ENCODE results near the gene KCNT1. TPM values are rescaled to one million over a fixed set of nuclear protein-coding genes. Genes with fewer than 3 reads are reported as not detected.
A peak's percentile ranks its signal among the peaks of the same experiment; 100 is the strongest.
"Not testable (repeated sequence)": the region's sequence is repeated elsewhere in the genome, so short reads cannot be mapped to it uniquely, and the experiment has no call there.

The KCNT1 gene
- polyA plus RNA-seq, 6 donors from 2014 or later = not detected

DNA sequence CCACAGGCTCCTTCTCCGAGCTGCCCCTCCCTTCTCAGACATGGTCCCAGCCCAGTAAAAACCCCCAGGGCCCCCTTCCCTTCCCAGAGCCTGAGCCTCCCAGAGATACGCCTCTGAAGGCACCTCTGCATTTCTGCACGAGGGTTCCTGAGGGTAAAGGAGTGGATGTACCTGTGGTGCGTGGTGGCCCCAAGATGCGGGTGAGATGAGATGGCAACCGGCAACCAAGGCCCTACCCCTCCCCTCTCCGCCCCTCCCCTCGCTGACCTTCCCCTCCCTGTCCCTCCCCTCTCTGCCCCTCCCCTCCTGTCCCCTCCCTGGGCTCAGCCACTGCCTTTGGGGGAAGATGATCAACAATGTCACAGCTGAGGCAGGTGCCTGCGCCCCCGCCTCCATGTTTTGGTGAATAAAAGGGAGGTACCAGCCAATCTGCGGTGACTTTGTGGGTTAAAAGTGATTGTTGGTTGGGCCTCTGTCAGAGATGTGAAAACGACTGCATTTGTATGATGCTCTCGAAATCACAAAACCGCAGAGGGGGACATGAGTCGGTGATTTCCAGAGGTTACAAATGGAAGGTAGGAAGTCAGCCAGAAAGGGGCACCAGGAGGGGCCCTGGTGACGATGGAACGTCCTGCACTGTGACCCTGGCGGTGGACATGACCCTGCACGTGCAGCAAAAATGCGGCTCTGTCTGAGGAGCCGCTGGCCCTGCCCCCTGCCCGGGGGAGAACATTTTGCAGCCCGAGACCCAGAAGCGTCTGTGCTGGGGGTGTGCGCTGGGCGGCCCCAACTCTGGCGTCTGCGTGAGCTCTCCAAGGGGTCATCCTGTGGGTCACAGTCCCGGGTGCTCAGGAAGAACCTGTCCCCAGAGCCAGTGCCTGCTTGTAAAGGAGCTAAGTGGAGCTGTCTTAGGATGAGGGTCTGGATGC lies 35.2 kb upstream of the KCNT1 start:
- Mint-ChIP-seq H3K4me3 (no peak overlapping the region), H3K4me1 (no peaks in the 10 kb centered on the region)
- no peak for ATAC-seq (ENCODE audit: low read depth in 2 of 2)

DNA sequence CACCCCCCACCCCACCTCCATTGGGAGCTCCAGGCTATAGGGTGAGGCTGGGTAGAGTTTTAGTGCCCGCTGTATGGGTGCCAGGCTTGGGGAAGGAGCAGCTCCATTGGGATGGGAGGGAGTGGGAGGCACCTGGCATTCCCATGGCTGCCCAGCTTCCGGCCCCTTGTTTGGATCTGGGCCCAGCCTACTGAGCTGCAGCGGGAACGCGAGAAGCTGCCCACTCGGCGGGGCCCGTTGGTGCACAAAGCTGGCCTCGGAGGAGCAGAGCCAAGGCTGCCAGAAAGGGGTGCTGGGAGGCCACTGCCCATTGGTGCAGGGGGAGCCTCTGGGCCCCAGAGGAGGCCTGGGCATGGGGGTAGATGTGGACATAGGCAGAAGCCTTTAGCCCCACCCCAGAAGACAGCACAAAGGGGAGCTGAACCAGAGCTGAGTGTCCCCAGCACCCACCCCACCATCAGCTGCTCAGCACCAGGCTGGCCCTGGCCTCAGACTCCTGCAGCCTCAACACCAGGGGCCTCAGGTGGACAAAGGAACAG lies 34.5 kb upstream of the KCNT1 start:
- Mint-ChIP-seq H3K36me3 (no peaks in the 10 kb centered on the region), H3K4me3 (no peak overlapping the region), H3K27me3 (peaks cover 0 to 18% (median 4%) of the 10 kb centered on the region in 3 donors), H3K9me3 (peaks cover 0 to 8% (median 4%) of the 10 kb centered on the region in 7 donors), H3K4me1 (no peaks in the 10 kb centered on the region), H3K27ac (peak overlapping the region in 1 of 6 donors; percentile 71)
- ATAC-seq (ENCODE audit: low read depth in 2 of 2) (no peak), DNase-seq (no peak)

More for the DNA sequence above, 35.2 kb upstream of the KCNT1 start:
- DNase-seq = no peak
- H3K27ac Mint-ChIP-seq = peak overlapping the region in 1 of 6 donors; percentile 9
- peaks cover 0 to 8% (median 4%) of the 10 kb centered on the region in 7 donors for H3K9me3 Mint-ChIP-seq
- H3K27me3 Mint-ChIP-seq = peaks cover 0 to 12% (median 0%) of the 10 kb centered on the region in 3 donors
- H3K36me3 Mint-ChIP-seq = no peaks in the 10 kb centered on the region

DNA sequence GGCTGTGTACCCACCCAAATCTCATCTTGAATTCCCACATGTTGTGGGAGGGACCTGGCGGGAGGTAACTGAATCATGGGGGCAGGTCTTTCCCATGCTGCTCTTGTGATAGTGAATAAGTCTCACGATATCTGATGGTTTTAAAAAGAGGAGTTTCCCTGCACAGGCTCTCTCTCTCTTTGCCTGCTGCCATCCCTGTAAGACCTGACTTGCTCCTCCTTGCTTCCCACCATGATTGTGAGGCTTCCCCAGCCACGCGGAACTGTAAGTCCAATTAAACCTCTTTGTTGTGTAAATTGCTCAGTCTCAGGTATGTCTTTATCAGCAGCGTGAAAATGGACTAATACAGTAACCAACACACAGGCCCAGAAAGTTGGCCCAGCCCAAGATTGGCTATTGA lies 33.0 kb upstream of the KCNT1 start:
- not testable (repeated sequence) for DNase-seq; H3K4me1 Mint-ChIP-seq; H3K9me3 Mint-ChIP-seq; H3K36me3 Mint-ChIP-seq; ATAC-seq (ENCODE audit: low read depth in 2 of 2); H3K27ac Mint-ChIP-seq
- H3K4me3 Mint-ChIP-seq = peak overlapping the region in 1 of 8 donors; percentile 26
- peaks cover 0 to 13% (median 4%) of the 10 kb centered on the region in 3 donors for H3K27me3 Mint-ChIP-seq

DNA sequence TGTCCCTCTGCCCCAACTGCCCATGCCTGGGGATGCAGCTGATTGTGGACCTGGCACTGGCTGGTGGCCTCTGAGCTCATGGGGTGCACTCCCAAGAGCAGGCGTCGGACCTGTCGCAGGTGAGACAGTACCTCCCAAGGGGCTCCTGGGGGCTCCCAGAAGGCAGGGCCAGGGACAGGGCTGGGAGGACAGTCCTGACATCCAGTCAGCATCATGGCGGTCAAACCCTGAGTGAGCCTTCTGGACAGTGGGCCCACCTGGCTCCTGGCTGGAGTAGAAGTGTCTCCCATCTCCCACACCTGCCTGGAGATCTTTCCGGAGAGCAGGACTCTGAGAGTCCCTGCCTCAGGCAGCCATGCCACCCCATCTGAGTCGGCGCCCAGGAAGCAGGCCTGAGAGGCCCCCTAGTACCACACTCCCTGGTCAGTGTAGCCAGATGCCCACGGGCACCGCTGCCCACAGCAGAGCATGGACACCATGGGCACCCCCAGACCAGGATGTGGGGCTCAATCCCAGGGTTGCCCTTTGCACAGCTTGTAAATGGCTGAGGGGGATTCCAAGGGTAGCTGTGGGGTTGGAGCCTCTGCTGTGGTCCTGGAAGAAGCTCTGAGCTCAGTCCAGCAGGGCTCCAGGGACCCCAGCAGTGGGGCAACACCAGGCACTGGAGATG lies 32.2 kb upstream of the KCNT1 start:
- DNase-seq = no peak
- no peak overlapping the region for H3K4me3 Mint-ChIP-seq

DNA sequence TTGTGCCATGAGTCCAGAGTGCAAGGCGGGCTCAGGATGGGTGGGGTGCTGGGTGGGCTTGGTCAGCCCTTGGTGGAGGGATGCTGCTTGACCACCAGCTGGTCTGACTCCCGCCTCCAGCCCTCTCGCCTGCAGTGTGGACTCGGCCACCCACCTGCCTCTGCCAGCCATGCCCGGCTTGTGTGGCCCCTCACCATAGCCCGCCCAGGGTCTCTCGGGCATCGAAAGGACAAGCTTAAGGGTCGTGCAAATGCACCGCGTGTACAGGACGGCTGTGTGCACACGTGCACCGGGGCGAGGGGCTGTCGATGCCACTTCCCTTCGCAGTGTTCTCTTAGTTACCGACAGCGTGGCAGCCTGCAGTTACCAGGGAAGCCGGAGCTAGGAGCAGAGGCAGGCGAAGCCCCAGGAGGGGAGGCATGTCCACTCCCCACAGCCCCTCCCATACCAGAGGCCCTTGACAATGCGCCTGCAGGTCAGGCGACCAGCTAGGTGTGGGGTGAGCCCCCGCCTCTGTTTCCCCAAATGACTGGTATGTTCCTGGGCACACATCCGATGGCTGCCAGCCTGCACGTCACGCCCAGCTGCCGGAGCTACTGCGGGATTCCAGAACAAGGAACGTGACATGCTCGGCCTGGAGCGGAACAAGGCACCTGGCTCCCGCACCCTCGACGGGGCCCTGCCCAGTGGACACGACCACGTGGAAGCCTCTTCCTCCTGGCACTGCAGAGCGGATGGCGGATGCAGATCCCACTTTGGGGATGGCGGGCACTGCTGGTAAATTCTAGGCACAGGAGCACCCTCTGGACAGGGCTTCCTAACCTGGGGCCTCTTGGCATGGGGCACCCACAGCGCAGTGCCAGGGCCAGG lies 31.0 kb upstream of the KCNT1 start:
- ATAC-seq (ENCODE audit: low read depth in 2 of 2) (no peak), DNase-seq (no peak)
- no peaks in the 10 kb centered on the region for H3K36me3 Mint-ChIP-seq
- peaks cover 0 to 8% (median 4%) of the 10 kb centered on the region in 7 donors for H3K9me3 Mint-ChIP-seq
- H3K27ac Mint-ChIP-seq = no peak overlapping the region
- no peak overlapping the region for H3K4me3 Mint-ChIP-seq
- H3K27me3 Mint-ChIP-seq = peaks cover 0 to 6% (median 4%) of the 10 kb centered on the region in 3 donors
- H3K4me1 Mint-ChIP-seq = no peaks in the 10 kb centered on the region

More for the DNA sequence above, 32.2 kb upstream of the KCNT1 start:
- Mint-ChIP-seq H3K36me3 (no peaks in the 10 kb centered on the region), H3K4me1 (no peaks in the 10 kb centered on the region), H3K9me3 (peaks cover 0 to 8% (median 4%) of the 10 kb centered on the region in 7 donors), H3K27ac (no peak overlapping the region), H3K27me3 (peaks cover 0 to 6% (median 4%) of the 10 kb centered on the region in 3 donors)
- no peak for ATAC-seq (ENCODE audit: low read depth in 2 of 2)

DNA sequence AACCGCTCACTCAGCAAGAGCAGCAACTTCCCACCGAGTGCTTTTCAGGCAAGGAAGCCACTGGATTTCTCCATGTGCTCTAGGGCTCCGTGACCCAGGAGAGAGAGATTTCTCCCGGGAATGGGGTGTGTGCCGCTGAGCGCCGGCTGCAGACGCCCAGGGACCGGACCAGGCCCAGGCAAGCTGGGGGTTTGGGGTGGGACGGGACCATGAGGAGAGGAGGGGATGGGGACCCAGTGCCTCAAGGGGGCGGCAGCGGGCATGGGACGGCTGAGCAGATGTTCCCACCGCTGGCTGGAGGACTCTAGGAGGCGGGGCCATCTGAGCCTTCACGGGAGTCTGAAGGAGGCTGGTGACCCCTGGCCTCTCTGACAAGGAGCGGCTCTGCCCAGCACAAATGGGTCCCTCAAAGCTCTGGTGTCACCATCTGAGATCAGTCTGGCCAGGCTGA lies 30.4 kb upstream of the KCNT1 start:
- no peak for DNase-seq
- Mint-ChIP-seq H3K27ac (no peak overlapping the region), H3K27me3 (peaks cover 0 to 6% (median 4%) of the 10 kb centered on the region in 3 donors), H3K36me3 (no peaks in the 10 kb centered on the region), H3K4me1 (no peaks in the 10 kb centered on the region), H3K4me3 (no peak overlapping the region), H3K9me3 (peaks cover 0 to 8% (median 4%) of the 10 kb centered on the region in 7 donors)
- ATAC-seq (ENCODE audit: low read depth in 2 of 2) = no peak

DNA sequence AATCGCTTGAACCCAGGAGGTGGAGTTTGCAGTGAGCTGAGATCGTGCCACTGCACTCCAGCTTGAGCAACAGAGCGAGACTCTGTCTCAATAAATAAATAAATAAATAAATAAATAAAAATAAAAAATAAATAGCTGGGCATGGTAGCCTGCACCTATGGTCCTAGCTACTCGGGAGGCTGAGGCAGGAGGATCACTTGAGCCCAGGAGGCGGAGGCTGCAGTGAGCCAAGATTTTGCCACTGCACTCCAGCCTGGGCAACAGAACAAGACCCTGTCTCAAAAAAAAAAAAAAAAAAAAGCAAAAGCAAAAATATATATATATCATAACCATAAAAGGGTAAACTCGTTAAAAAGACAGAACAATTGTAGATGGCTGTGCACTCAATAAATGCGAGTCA lies 29.2 kb upstream of the KCNT1 start:
- not testable (repeated sequence) for H3K27ac Mint-ChIP-seq; DNase-seq; H3K4me1 Mint-ChIP-seq; ATAC-seq (ENCODE audit: low read depth in 2 of 2); H3K27me3 Mint-ChIP-seq; H3K9me3 Mint-ChIP-seq; H3K4me3 Mint-ChIP-seq; H3K36me3 Mint-ChIP-seq

DNA sequence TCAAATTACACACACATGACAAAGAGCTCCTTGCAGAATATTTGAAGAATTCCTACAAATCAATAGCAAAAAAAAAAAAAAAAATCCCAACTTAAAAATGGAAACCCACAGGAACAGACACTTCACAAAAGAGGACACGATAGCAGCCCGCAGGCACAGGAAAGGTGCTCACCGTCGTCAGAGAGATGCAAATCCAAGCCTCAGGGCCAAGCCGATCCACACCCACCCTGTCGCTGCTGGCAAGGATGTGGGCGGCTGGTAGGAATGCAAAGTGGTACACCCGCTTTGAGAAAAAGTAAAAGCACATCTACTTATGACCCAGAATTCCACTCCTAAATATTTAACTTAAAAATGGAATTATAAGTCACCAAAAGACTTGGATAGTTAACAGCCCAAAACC lies 28.0 kb upstream of the KCNT1 start:
- Mint-ChIP-seq H3K27ac (no peak overlapping the region), H3K4me3 (peak overlapping the region in 1 of 8 donors; percentile 4), H3K4me1 (no peaks in the 10 kb centered on the region), H3K9me3 (peaks cover 0 to 4% (median 3%) of the 10 kb centered on the region in 7 donors), H3K27me3 (peaks cover 0 to 6% (median 4%) of the 10 kb centered on the region in 3 donors), H3K36me3 (no peaks in the 10 kb centered on the region)
- DNase-seq = no peak
- no peak for ATAC-seq (ENCODE audit: low read depth in 2 of 2)

DNA sequence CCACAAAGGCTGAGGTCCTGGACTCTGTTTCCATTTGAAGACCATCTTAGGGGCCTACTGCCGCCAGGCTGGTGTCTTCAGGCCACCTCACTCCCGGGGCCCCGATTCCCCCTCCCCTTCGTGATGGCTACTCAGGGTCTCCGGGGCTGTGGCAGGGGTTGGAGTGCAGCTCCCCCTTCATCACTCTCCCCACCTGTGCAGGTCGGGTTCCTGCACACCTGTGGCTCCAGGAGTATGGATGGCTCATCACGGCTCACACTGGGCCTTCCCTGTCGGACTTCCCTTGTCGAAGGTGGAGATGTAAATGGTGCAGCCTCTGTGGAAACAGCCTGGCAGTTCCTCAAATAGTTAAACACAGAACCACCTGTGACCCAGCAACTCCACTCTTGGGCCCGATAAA lies 27.0 kb upstream of the KCNT1 start:
- Mint-ChIP-seq H3K27ac (no peak overlapping the region), H3K36me3 (no peaks in the 10 kb centered on the region), H3K4me3 (no peak overlapping the region), H3K27me3 (peaks cover 0 to 6% (median 4%) of the 10 kb centered on the region in 3 donors), H3K9me3 (no peaks in the 10 kb centered on the region), H3K4me1 (no peaks in the 10 kb centered on the region)
- ATAC-seq (ENCODE audit: low read depth in 2 of 2) = no peak
- DNase-seq = no peak

DNA sequence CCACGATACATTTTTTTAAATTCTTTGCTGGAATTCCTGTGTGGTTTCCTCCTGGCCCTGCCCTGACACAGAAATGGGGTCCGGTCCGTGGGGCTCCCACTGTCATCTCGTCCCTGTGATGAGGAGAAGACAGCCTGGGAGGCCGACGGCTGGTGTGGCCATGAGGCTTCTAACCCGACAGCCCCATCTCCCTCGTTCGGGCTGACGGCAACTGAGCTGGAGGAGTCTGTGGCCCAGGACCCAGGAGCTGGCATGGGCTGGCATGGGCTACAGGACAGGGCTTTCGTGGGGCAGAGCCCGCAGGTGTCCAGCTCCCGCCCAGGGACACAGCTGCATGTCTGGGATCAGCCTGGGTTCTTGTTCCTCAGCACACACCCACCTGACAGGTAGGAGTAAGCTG lies 25.1 kb upstream of the KCNT1 start:
- H3K4me1 Mint-ChIP-seq = no peaks in the 10 kb centered on the region
- no peak overlapping the region for H3K27ac Mint-ChIP-seq
- ATAC-seq (ENCODE audit: low read depth in 2 of 2) = no peak
- peaks cover 0 to 11% (median 9%) of the 10 kb centered on the region in 3 donors for H3K27me3 Mint-ChIP-seq
- H3K36me3 Mint-ChIP-seq = no peaks in the 10 kb centered on the region
- DNase-seq = no peak
- H3K9me3 Mint-ChIP-seq = no peaks in the 10 kb centered on the region
- H3K4me3 Mint-ChIP-seq = no peak overlapping the region

DNA sequence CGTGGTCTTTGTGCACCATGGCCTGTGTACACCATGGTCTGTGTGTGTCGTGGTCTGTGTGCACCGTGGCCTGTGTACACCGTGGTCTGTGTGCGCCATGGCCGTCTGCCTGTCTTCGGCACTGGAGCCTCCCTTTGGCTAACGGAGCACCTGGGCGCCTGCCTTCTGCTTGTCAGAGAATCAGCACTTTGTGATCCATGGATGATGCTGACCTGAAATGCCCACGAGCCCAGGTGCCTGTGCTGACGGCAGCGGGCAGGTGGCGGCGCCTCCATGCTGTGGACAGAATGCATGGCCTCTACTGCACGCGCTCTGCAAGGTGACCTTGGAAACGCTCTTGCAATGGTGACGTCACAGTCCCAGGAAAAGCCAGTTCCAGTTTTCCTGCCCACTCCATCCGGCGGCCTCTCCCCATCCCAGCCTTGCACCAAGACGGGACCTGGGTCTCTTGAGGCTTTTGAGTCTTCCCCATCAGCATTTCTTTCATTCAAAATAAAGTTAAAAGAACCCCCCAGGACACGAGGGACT lies 24.3 kb upstream of the KCNT1 start:
- no peaks in the 10 kb centered on the region for H3K4me1 Mint-ChIP-seq
- no peak overlapping the region for H3K27ac Mint-ChIP-seq
- H3K9me3 Mint-ChIP-seq = no peaks in the 10 kb centered on the region
- no peaks in the 10 kb centered on the region for H3K36me3 Mint-ChIP-seq
- ATAC-seq (ENCODE audit: low read depth in 2 of 2) = no peak
- peaks cover 0 to 13% (median 4%) of the 10 kb centered on the region in 3 donors for H3K27me3 Mint-ChIP-seq
- DNase-seq = no peak
- no peak overlapping the region for H3K4me3 Mint-ChIP-seq

DNA sequence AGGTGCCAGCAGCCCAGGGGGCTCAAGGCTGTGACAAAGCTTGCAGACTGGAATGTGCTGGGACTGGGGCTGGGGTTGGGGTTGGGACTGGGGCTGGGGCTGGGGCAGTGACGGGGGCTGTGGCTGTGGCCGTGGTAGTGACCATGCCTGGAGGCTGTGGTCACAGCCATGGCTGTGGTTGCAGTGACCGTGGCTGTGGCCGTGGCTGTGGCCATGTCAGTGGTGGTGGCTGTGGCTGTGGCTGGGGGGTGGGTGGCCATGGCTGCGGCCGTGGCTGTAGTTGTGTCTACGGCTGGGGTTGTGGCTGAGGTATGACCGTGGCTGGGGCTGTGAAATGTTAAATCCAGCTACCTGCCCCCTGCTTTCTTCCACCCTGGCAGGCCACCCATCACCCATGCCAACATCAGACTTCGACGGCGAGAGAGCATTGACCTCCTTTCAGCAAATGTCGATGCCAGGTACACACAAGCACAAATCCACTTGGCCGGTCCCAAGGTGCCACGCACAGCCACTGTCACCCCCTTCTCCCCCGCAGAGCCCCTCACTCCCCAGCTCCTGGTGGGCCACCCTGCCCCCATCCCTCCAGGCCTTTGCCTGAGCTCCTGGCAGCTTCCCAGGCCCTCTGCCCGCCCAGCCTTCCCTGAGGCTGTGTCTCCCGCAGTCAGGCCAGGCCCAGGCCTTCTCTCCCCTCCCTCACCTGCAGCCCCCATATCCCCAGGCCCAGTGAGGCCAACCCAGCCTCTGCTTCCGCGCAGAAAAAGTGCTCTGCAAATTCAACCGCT lies 23.6 kb upstream of the KCNT1 start:
- H3K36me3 Mint-ChIP-seq = no peaks in the 10 kb centered on the region
- ATAC-seq (ENCODE audit: low read depth in 2 of 2) (no peak), DNase-seq (no peak)
- H3K27ac Mint-ChIP-seq = no peak overlapping the region
- H3K4me3 Mint-ChIP-seq = no peak overlapping the region
- no peaks in the 10 kb centered on the region for H3K9me3 Mint-ChIP-seq
- H3K27me3 Mint-ChIP-seq = peaks cover 0 to 18% (median 4%) of the 10 kb centered on the region in 3 donors
- no peaks in the 10 kb centered on the region for H3K4me1 Mint-ChIP-seq

Data from naive B cell (primary cell).